Endothelial cell of umbilical vein (primary cell): ENCODE measurements around the gene TSC22D3. TPM values are rescaled to one million over a fixed set of nuclear protein-coding genes. Genes with fewer than 3 reads are reported as not detected.

Experiments used
- BruUV-seq: library from RNA; stranded (reverse); fragments of 400-500 nt; replicated peaks from 2 replicates; lab custom pipeline; 2021; lab: Mats Ljungman, UMichigan
- CTCF ChIA-PET: fragments of 300-600, 350-600 bp; sonication (Branson Sonifier 250); formaldehyde crosslinking; loops from one replicate; lab custom pipeline; 2021; ENCODE audit warnings: antibody characterized with exemption, inconsistent platforms; lab: Charles Lee
- POLR2A ChIA-PET: fragments of 300-600, 350-600 bp; sonication (Branson Sonifier 250); formaldehyde crosslinking; loops from one replicate; lab custom pipeline; 2021; ENCODE audit warnings: antibody characterized with exemption, inconsistent platforms; lab: Charles Lee
- DNase-seq: peaks from one replicate; pipeline ENCODE4 v3.0.0-alpha.2; 2011; ENCODE audit warnings: low read depth, low spot score
- FAIRE-seq: peaks from 2 replicates; lab custom pipeline; 2011; peaks lifted over from hg19 to GRCh38; lab: Jason Lieb, UNC
- H2AFZ ChIP-seq: 2 replicates; pipeline ENCODE4 v1.6.0; 2012; ENCODE audit warnings: low read depth, low read length, control low read depth, inconsistent platforms
- H3K27ac ChIP-seq: 2 replicates; pipeline ENCODE4 v1.5.1; 2011; ENCODE audit warnings: low read depth, mild to moderate bottlenecking, control low read depth, low read length, moderate library complexity; ENCODE audit not compliant: insufficient read depth
- H3K27me3 ChIP-seq, 2 experiments: 2 replicates each; pipeline versions ENCODE4 v1.6.0 to v1.6.1; 2011; ENCODE audit warnings: low read length in 2 of 2, mixed read lengths in 1 of 2; ENCODE audit not compliant: control insufficient read depth in 2 of 2, insufficient read depth in 2 of 2
- H3K36me3 ChIP-seq, 2 experiments: 2 replicates in 1 of 2; 3 replicates in 1 of 2; pipeline ENCODE4 v1.5.1; 2011; ENCODE audit warnings: low read length in 2 of 2, mild to moderate bottlenecking in 1 of 2, moderate library complexity in 1 of 2; ENCODE audit not compliant: control insufficient read depth in 2 of 2, insufficient read depth in 2 of 2; ENCODE audit errors: extremely low read depth in 1 of 2
- H3K4me1 ChIP-seq: 3 replicates; pipeline ENCODE4 v1.5.1; 2011; ENCODE audit warnings: mild to moderate bottlenecking, low read length; ENCODE audit not compliant: control insufficient read depth, insufficient read depth; ENCODE audit errors: extremely low read depth
- H3K4me2 ChIP-seq: 2 replicates; pipeline ENCODE4 v1.6.1; 2011; ENCODE audit warnings: low read length, control low read depth, mixed read lengths; ENCODE audit not compliant: insufficient read depth
- H3K4me3 ChIP-seq, 3 experiments: fragments of 200-600 bp in 1 of 3; sonication (generic), shearing (Covaris generic) in 1 of 3; replicated peaks in 1 of 3; 2 replicates each; pipeline ENCODE4 v1.5.1; 2011 to 2016; ENCODE audit warnings: control low read depth in 3 of 3, low read length in 3 of 3, mild to moderate bottlenecking in 2 of 3, inconsistent platforms in 1 of 3, low read depth in 1 of 3, moderate library complexity in 1 of 3; ENCODE audit not compliant: insufficient read depth in 1 of 3
- H3K79me2 ChIP-seq: 2 replicates; pipeline ENCODE4 v1.6.0; 2012; ENCODE audit warnings: low read length, inconsistent platforms; ENCODE audit not compliant: control insufficient read depth, insufficient read depth
- H3K9ac ChIP-seq: replicated peaks from 2 replicates; pipeline ENCODE3; 2011; ENCODE audit warnings: low read length, control low read depth; ENCODE audit not compliant: insufficient read depth; ENCODE audit errors: extremely low read depth
- H3K9me1 ChIP-seq: replicated peaks from 3 replicates; pipeline ENCODE4 v1.6.0; 2011; ENCODE audit warnings: mild to moderate bottlenecking, low read length; ENCODE audit not compliant: control insufficient read depth, insufficient read depth; ENCODE audit errors: extremely low read depth
- H3K9me3 ChIP-seq: replicated peaks from 2 replicates; pipeline ENCODE4 v1.5.1; 2012; ENCODE audit warnings: low read length, inconsistent platforms; ENCODE audit not compliant: control insufficient read depth, insufficient read depth
- H4K20me1 ChIP-seq: replicated peaks from 2 replicates; pipeline ENCODE3; 2011; ENCODE audit warnings: mild to moderate bottlenecking, low read length; ENCODE audit not compliant: control insufficient read depth, insufficient read depth; ENCODE audit errors: extremely low read depth
- CTCF ChIP-seq, 2 donors: IDR thresholded peaks; 1 replicate in 1 of 2; 2 replicates in 1 of 2; pipeline ENCODE4 v1.5.1; 2011; ENCODE audit warnings: low read length in 2 of 2, mild to moderate bottlenecking in 2 of 2, moderate library complexity in 2 of 2, control low read depth in 1 of 2, inconsistent platforms in 1 of 2, low read depth in 1 of 2; ENCODE audit not compliant: insufficient read depth in 1 of 2; ENCODE audit errors: extremely low read depth in 1 of 2
- EZH2 ChIP-seq: IDR thresholded peaks from 2 replicates; pipeline ENCODE4 v1.6.1; 2012; ENCODE audit warnings: borderline replicate concordance, low read depth, mild to moderate bottlenecking, moderate library complexity, low read length, inconsistent platforms; ENCODE audit not compliant: severe bottlenecking
- FOS ChIP-seq: IDR thresholded peaks from 2 replicates; pipeline ENCODE4 v1.6.1; 2011; ENCODE audit warnings: mild to moderate bottlenecking, low read length, moderate library complexity, borderline replicate concordance; ENCODE audit not compliant: insufficient read depth
- GATA2 ChIP-seq: IDR thresholded peaks from 2 replicates; pipeline ENCODE4 v1.7.0; 2011; ENCODE audit warnings: low read depth, mild to moderate bottlenecking, moderate library complexity, mixed read lengths, low read length; ENCODE audit not compliant: insufficient read length, insufficient read depth
- JUN ChIP-seq: IDR thresholded peaks from 2 replicates; pipeline ENCODE4 v1.6.1; 2011; ENCODE audit warnings: borderline replicate concordance, low read depth; ENCODE audit not compliant: insufficient read length, insufficient read depth
- MAX ChIP-seq: IDR thresholded peaks from 2 replicates; pipeline ENCODE4 v1.6.1; 2011; ENCODE audit not compliant: insufficient read depth, insufficient read length
- MYC ChIP-seq: IDR thresholded peaks from one replicate; pipeline ENCODE4 v1.6.1; 2011; ENCODE audit warnings: mild to moderate bottlenecking, low read depth, low read length
- POLR2A ChIP-seq: IDR thresholded peaks from 2 replicates; pipeline ENCODE4 v1.6.1; 2012; ENCODE audit warnings: low read depth, mild to moderate bottlenecking, control low read depth, low read length
- POLR2AphosphoS5 ChIP-seq: IDR thresholded peaks from 2 replicates; pipeline ENCODE4 v1.6.1; 2012; ENCODE audit warnings: low read depth, mild to moderate bottlenecking, control low read depth, low read length, moderate library complexity; ENCODE audit not compliant: insufficient read depth
- dilution Hi-C: fragments of 300-500 bp; cut with MboI; formaldehyde crosslinking; loops from one replicate; pipeline ENCODE4 v1.15.0; 2019; ENCODE audit warnings: low sequenced_read_pairs; ENCODE audit not compliant: extremely low pct_ligation_motif_present
- intact Hi-C: fragments of 100-400 bp; cut with micrococcal nuclease; formaldehyde crosslinking; loops from one replicate; pipeline ENCODE4 v1.10.0; 2022
- polyA plus RNA-seq, 4 experiments: library from polyadenylated mRNA; depleted of rRNA in 3 of 4; stranded (reverse) in 3 of 4; unstranded in 1 of 4; fragments of >200 nt; gene quantifications; 2 replicates each; pipeline versions ENCODE4 v1.2.1 to v1.2.3, GENCODE V29; 2011 to 2012; ENCODE audit warnings: missing spikeins in 1 of 4
- total RNA-seq: library from RNA; stranded (reverse); gene quantifications from 2 replicates; pipeline ENCODE4 v1.2.3, GENCODE V29; 2021

TSC22D3 gene
- total and polyA plus RNA-seq, 2 donors (not counting 3 experiments of a cell fraction or from before 2014, with no cell fraction given), result 21.1 to 37.4 TPM

GRCh38 chrX:107725761-107726555 is 49.6 kb downstream of the TSC22D3 start:
- FAIRE-seq (peak; percentile 66), DNase-seq (peak; percentile 44)
- CTCF ChIA-PET, result interaction anchor here (0.8 to 1.8 kb wide), 7 partner anchors 9 to 53 kb away, joined by 3 to 6 read pairs (median 4); partner anchors contain the start of genes NCBP2L and TSC22D3
- Histone ChIP-seq H3K9me1 (no peaks in the 10 kb centered on the region), H3K9me3 (no peaks in the 10 kb centered on the region), H4K20me1 (no peaks in the 10 kb centered on the region), H3K4me2 (no peak overlapping the region), H3K27ac (no peak overlapping the region), H3K79me2 (no peaks in the 10 kb centered on the region), H3K4me3 (no peak overlapping the region), H3K36me3 (no peaks in the 10 kb centered on the region), H2AFZ (no peak overlapping the region), H3K9ac (no peak overlapping the region), H3K4me1 (peaks cover 18% of the 10 kb centered on the region), H3K27me3 (no peaks in the 10 kb centered on the region)
- no TSS peak for BruUV-seq
- TF ChIP-seq CTCF (IDR thresholded peaks at IDR 0.05; ENCODE audit: extremely low read depth in 1 of 2, insufficient read depth in 1 of 2, low read depth in 1 of 2, low read length in 2 of 2), result no peak
- intact Hi-C loops, result no loop called here
- dilution Hi-C loops, result no loop called here
- POLR2A ChIA-PET, result no interaction called here

- dilution Hi-C loops, result no loop called here
- H3K9ac ChIP-seq, result no peak overlapping the region
These were observed 50.9 kb downstream of the TSC22D3 start for GRCh38 chrX:107724653-107725052.

More at GRCh38 chrX:107724653-107725052, 50.9 kb downstream of the TSC22D3 start:
- H3K27ac ChIP-seq, result no peak overlapping the region
- H3K9me3 ChIP-seq, result no peaks in the 10 kb centered on the region
- no peak overlapping the region for H2AFZ ChIP-seq
- no peaks in the 10 kb centered on the region for H3K79me2 ChIP-seq
- H4K20me1 ChIP-seq, result no peaks in the 10 kb centered on the region
- BruUV-seq, result no TSS peak
- intact Hi-C loops, result no loop called here
- no peak overlapping the region for H3K4me3 ChIP-seq
- no peaks in the 10 kb centered on the region for H3K9me1 ChIP-seq
- POLR2A ChIA-PET, result no interaction called here
- CTCF ChIA-PET, result interaction anchor here (1.5 kb wide), 1 partner anchor 51 kb away, joined by 3 read pairs; the partner anchor contains the start of gene TSC22D3
- no peak for FAIRE-seq
- H3K36me3 ChIP-seq, result no peaks in the 10 kb centered on the region
- H3K27me3 ChIP-seq, result no peaks in the 10 kb centered on the region
- no peak for DNase-seq
- TF ChIP-seq JUN (no peak), POLR2AphosphoS5 (no peak), GATA2 (no peak), MAX (no peak), MYC (no peak), POLR2A (no peak), EZH2 (no peak), CTCF (IDR thresholded peaks at IDR 0.05; ENCODE audit: extremely low read depth in 1 of 2, insufficient read depth in 1 of 2, low read depth in 1 of 2, low read length in 2 of 2) (no peak), FOS (no peak)
- no peak overlapping the region for H3K4me2 ChIP-seq
- H3K4me1 ChIP-seq, result peaks cover 11% of the 10 kb centered on the region
